HCT116 (cell line): Measurements from ENCODE around the gene RFX2. TPM values are rescaled to one million over a fixed set of nuclear protein-coding genes. Genes with fewer than 3 reads are reported as not detected.
A peak's percentile ranks its signal among the peaks of the same experiment; 100 is the strongest.

Experiments used
- ATAC-seq: fragments of 200-7000 bp; cut with Tn5 transposase; 2 replicates; pipeline ENCODE4 v1.9.1; 2020; ENCODE audit warnings: mild to moderate bottlenecking, moderate library complexity
- BruUV-seq: library from RNA; stranded (reverse); fragments of 400-500 nt; replicated peaks from 2 replicates; lab custom pipeline; 2021; lab: Mats Ljungman, UMichigan
- CTCF ChIA-PET: fragments of 300-600 bp; sonication (Branson Sonifier 250); formaldehyde crosslinking; loops from one replicate; lab custom pipeline; 2021; ENCODE audit warnings: antibody characterized with exemption; lab: Charles Lee
- POLR2A ChIA-PET: fragments of 300-600, 350-600 bp; sonication (Branson Sonifier 250); formaldehyde crosslinking; loops from one replicate; lab custom pipeline; 2021; ENCODE audit warnings: antibody characterized with exemption; lab: Charles Lee
- RAD21 ChIA-PET, 2 experiments: fragments of 300-600 bp; sonication (Branson Sonifier 250); formaldehyde crosslinking; loops; one replicate each; lab custom pipeline; 2023; ENCODE audit warnings: low total read pairs in 2 of 2; ENCODE audit not compliant: uncharacterized antibody in 2 of 2, unreplicated experiment in 2 of 2, low non-redundant PET in 1 of 2; lab: Charles Lee
- DNase-seq: peaks from one replicate; pipeline ENCODE4 v3.0.0-alpha.2; 2010; ENCODE audit warnings: low read depth, low spot score
- H2AFZ ChIP-seq: fragments of 200-600 bp; shearing (Covaris generic), sonication (generic); 2 replicates; pipeline ENCODE4 v1.6.1; 2017; ENCODE audit warnings: low read depth, mixed run types, mixed read lengths, antibody characterized with exemption, low read length; ENCODE audit not compliant: poor library complexity, severe bottlenecking
- H3K27ac ChIP-seq: 2 replicates; pipeline ENCODE4 v1.5.1; 2012; ENCODE audit warnings: low read depth, low read length
- H3K27me3 ChIP-seq: fragments of 200-600 bp; sonication (generic); 2 replicates; pipeline ENCODE4 v1.6.1; 2016; ENCODE audit warnings: mixed run types, low read length, mixed read lengths; ENCODE audit not compliant: insufficient read depth
- H3K36me3 ChIP-seq, 2 experiments: fragments of 200-500 bp in 1 of 2; fragments of 200-600 bp in 1 of 2; sonication (Bioruptor generic) in 1 of 2; sonication (generic) in 1 of 2; 2 replicates each; pipeline versions ENCODE4 v1.5.1 to v1.6.1; 2014 to 2016; ENCODE audit warnings: low read length in 2 of 2, inconsistent platforms in 1 of 2, mixed read lengths in 1 of 2, mixed run types in 1 of 2; ENCODE audit not compliant: insufficient read depth in 2 of 2, control insufficient read depth in 1 of 2
- H3K4me1 ChIP-seq, 2 experiments: fragments of 200-600 bp in 1 of 2; sonication (generic) in 1 of 2; 2 replicates each; pipeline versions ENCODE4 v1.5.1 to v1.6.1; 2012 to 2017; ENCODE audit warnings: low read length in 2 of 2, inconsistent platforms in 1 of 2, mild to moderate bottlenecking in 1 of 2, mixed read lengths in 1 of 2, mixed run types in 1 of 2, moderate library complexity in 1 of 2; ENCODE audit not compliant: insufficient read depth in 2 of 2, control insufficient read depth in 1 of 2
- H3K4me2 ChIP-seq: fragments of 200-600 bp; sonication (generic); 2 replicates; pipeline ENCODE4 v1.6.1; 2017; ENCODE audit warnings: mixed run types, low read length, mixed read lengths
- H3K4me3 ChIP-seq, 2 experiments: fragments of 200-600 bp in 1 of 2; sonication (generic) in 1 of 2; replicated peaks in 1 of 2; 2 replicates each; pipeline ENCODE4 v1.5.1; 2011 to 2016; ENCODE audit warnings: low read length in 2 of 2, control low read depth in 1 of 2, low read depth in 1 of 2, mild to moderate bottlenecking in 1 of 2, mixed read lengths in 1 of 2, mixed run types in 1 of 2
- H3K79me2 ChIP-seq: fragments of 200-600 bp; sonication (generic); 2 replicates; pipeline ENCODE4 v1.6.1; 2017; ENCODE audit warnings: mild to moderate bottlenecking, mixed run types, low read length, moderate library complexity, mixed read lengths; ENCODE audit not compliant: insufficient read depth
- H3K9ac ChIP-seq: fragments of 200-600 bp; sonication (generic); 2 replicates; pipeline ENCODE4 v1.6.1; 2016; ENCODE audit warnings: low read length, mixed read lengths
- H3K9me2 ChIP-seq: fragments of 200-600 bp; sonication (generic), shearing (Covaris generic); 2 replicates; pipeline ENCODE4 v1.6.1; 2017; ENCODE audit warnings: mixed run types, mild to moderate bottlenecking, moderate library complexity; ENCODE audit not compliant: insufficient read depth
- H3K9me3 ChIP-seq, 2 experiments: fragments of 200-500 bp in 1 of 2; fragments of 200-600 bp in 1 of 2; sonication (Bioruptor generic) in 1 of 2; sonication (generic) in 1 of 2; 2 replicates each; pipeline ENCODE4 v1.6.1; 2014 to 2017; ENCODE audit warnings: low read length in 2 of 2, mixed read lengths in 2 of 2, inconsistent platforms in 1 of 2, low read depth in 1 of 2, mild to moderate bottlenecking in 1 of 2, mixed run types in 1 of 2, moderate library complexity in 1 of 2; ENCODE audit not compliant: control insufficient read depth in 1 of 2, insufficient read depth in 1 of 2
- H4K20me1 ChIP-seq: fragments of 200-600 bp; sonication (generic), shearing (Covaris generic); 2 replicates; pipeline ENCODE4 v1.6.1; 2017; ENCODE audit warnings: mixed run types, mild to moderate bottlenecking, moderate library complexity; ENCODE audit not compliant: insufficient read depth
- ATF3 ChIP-seq: IDR thresholded peaks from 2 replicates; pipeline ENCODE4 v1.6.1; 2012
- CTCF ChIP-seq, 3 experiments: fragments of 200-600 bp in 1 of 3; sonication (generic) in 1 of 3; IDR thresholded peaks in 2 of 3; conservative IDR thresholded peaks in 1 of 3; 2 replicates each; pipeline ENCODE4 v1.5.1; 2012 to 2017; ENCODE audit warnings: low read depth in 2 of 3, low read length in 2 of 3, antibody characterized with exemption in 1 of 3, borderline replicate concordance in 1 of 3, control low read depth in 1 of 3, mild to moderate bottlenecking in 1 of 3, mixed read lengths in 1 of 3, mixed run types in 1 of 3, moderate library complexity in 1 of 3; ENCODE audit not compliant: insufficient read depth in 1 of 3
- EGR1 ChIP-seq: IDR thresholded peaks from 2 replicates; pipeline ENCODE4 v1.6.1; 2012; ENCODE audit warnings: low read depth
- ELF1 ChIP-seq: IDR thresholded peaks from 2 replicates; pipeline ENCODE4 v1.6.1; 2012; ENCODE audit warnings: low read depth, borderline replicate concordance
- EZH2 ChIP-seq: fragments of 200-600 bp; sonication (generic); IDR thresholded peaks from 2 replicates; pipeline ENCODE4 v1.6.1; 2017; ENCODE audit warnings: antibody characterized with exemption, mixed run types
- EZH2phosphoT487 ChIP-seq: fragments of 200-600 bp; IDR thresholded peaks from 2 replicates; pipeline ENCODE4 v1.6.1; 2018; ENCODE audit warnings: antibody characterized with exemption, borderline replicate concordance
- FOSL1 ChIP-seq: IDR thresholded peaks from 2 replicates; pipeline ENCODE4 v1.6.1; 2012; ENCODE audit warnings: low read depth
- MAX ChIP-seq: IDR thresholded peaks from 2 replicates; pipeline ENCODE4 v1.6.1; 2012
- POLR2A ChIP-seq: IDR thresholded peaks from 2 replicates; pipeline ENCODE4 v1.7.0; 2011; ENCODE audit warnings: borderline replicate concordance; ENCODE audit not compliant: insufficient read depth, insufficient read length; ENCODE audit errors: extremely low read depth
- POLR2AphosphoS5 ChIP-seq: IDR thresholded peaks from 2 replicates; pipeline ENCODE4 v1.6.1; 2011; ENCODE audit warnings: mild to moderate bottlenecking, low read depth, low read length, moderate library complexity
- RAD21 ChIP-seq: IDR thresholded peaks from 2 replicates; pipeline ENCODE4 v1.6.1; 2012; ENCODE audit warnings: low read depth, mild to moderate bottlenecking
- REST ChIP-seq: IDR thresholded peaks from 2 replicates; pipeline ENCODE4 v1.6.1; 2012; ENCODE audit warnings: low read depth
- SIN3A ChIP-seq: IDR thresholded peaks from 2 replicates; pipeline ENCODE4 v1.6.1; 2012; ENCODE audit warnings: low read depth
- SP1 ChIP-seq: IDR thresholded peaks from 2 replicates; pipeline ENCODE4 v1.6.1; 2012; ENCODE audit warnings: low read depth
- SRF ChIP-seq: IDR thresholded peaks from 2 replicates; pipeline ENCODE4 v1.6.1; 2012; ENCODE audit warnings: low read depth
- TCF7L2 ChIP-seq: IDR thresholded peaks from 2 replicates; pipeline ENCODE4 v1.7.0; 2011; ENCODE audit warnings: borderline replicate concordance, inconsistent platforms; ENCODE audit not compliant: insufficient read depth, insufficient read length; ENCODE audit errors: extremely low read depth
- YY1 ChIP-seq: IDR thresholded peaks from 2 replicates; pipeline ENCODE4 v1.6.1; 2011; ENCODE audit warnings: low read length, low read depth, moderate library complexity, mild to moderate bottlenecking; ENCODE audit not compliant: insufficient replicate concordance; ENCODE audit errors: extremely low read depth
- ZBTB33 ChIP-seq: IDR thresholded peaks from 2 replicates; pipeline ENCODE4 v1.6.1; 2011; ENCODE audit warnings: mild to moderate bottlenecking, low read length, moderate library complexity; ENCODE audit not compliant: insufficient replicate concordance; ENCODE audit errors: extremely low read depth
- ZFX ChIP-seq: fragments of 450-650 bp; IDR thresholded peaks from 2 replicates; pipeline ENCODE4 v1.6.1; 2017
- ZNF274 ChIP-seq: fragments of 200-500 bp; sonication (Bioruptor generic); IDR thresholded peaks from 2 replicates; pipeline ENCODE4 v1.6.1; 2014; ENCODE audit warnings: mild to moderate bottlenecking, low read depth, low read length, inconsistent platforms
- intact Hi-C: fragments of 100-400 bp; cut with micrococcal nuclease; formaldehyde crosslinking; loops from 2 replicates; pipeline ENCODE4 v1.10.0; 2022
- total RNA-seq: library from RNA; stranded (reverse); gene quantifications from one replicate; pipeline ENCODE4 v1.2.1, GENCODE V29; 2021; ENCODE audit not compliant: unreplicated experiment

RFX2 gene
- total RNA-seq, 1 experiment from 2014 or later = 13.7 TPM

- peak overlapping the region; percentile 93 to 96 for H3K4me3 ChIP-seq
- peak overlapping the region; percentile 76 for H3K27ac ChIP-seq
- peaks cover 80% of the 10 kb centered on the region for H3K79me2 ChIP-seq
- no peak for DNase-seq
- intact Hi-C loops = no loop called here
- peak overlapping the region; percentile 97 for H3K9ac ChIP-seq
- TF ChIP-seq SRF = no peak
- no peak for TF ChIP-seq POLR2AphosphoS5
- TF ChIP-seq EZH2 = no peak
- no peak for TF ChIP-seq ELF1
- TF ChIP-seq SP1 = no peak
- TF ChIP-seq EZH2phosphoT487 = no peak
- no peak for TF ChIP-seq MAX
- TF ChIP-seq ATF3 = no peak
- TF ChIP-seq POLR2A = no peak
- no peak for TF ChIP-seq EGR1
- TF ChIP-seq SIN3A = no peak
- TF ChIP-seq RAD21 = no peak
- no peak for TF ChIP-seq ZBTB33
- no peak for TF ChIP-seq REST
- no peak for TF ChIP-seq ZNF274
- no peak for TF ChIP-seq YY1
- TF ChIP-seq CTCF (IDR thresholded peaks at IDR 0.05 in 2 of 3, conservative IDR thresholded peaks at IDR 0.05 in 1 of 3; ENCODE audit: borderline replicate concordance in 1 of 3, insufficient read depth in 1 of 3, low read depth in 2 of 3, low read length in 2 of 3) = no peak
- TF ChIP-seq ZFX = no peak
- TF ChIP-seq TCF7L2 = no peak
- TF ChIP-seq FOSL1 = no peak
- H4K20me1 ChIP-seq = no peaks in the 10 kb centered on the region
- CTCF ChIA-PET = interaction anchor here (4.3 kb wide), 1 partner anchor 9 kb away, joined by 20 read pairs; no protein-coding TSS in a partner anchor
- peaks cover 7 to 22% of the 10 kb centered on the region in 2 experiments for H3K4me1 ChIP-seq
- RAD21 ChIA-PET = interaction anchor here in 1 of 2 experiments (1.5 kb wide), 1 partner anchor 173 kb away, joined by 3 read pairs; no protein-coding TSS in a partner anchor
- H3K27me3 ChIP-seq = no peaks in the 10 kb centered on the region
- H3K36me3 ChIP-seq = peaks cover 2 to 18% of the 10 kb centered on the region in 2 experiments; a peak in 3 of 4 replicates
- ATAC-seq = no peak
- BruUV-seq = no TSS peak
- H3K9me2 ChIP-seq = no peaks in the 10 kb centered on the region
- H2AFZ ChIP-seq = no peak overlapping the region
- no peaks in the 10 kb centered on the region for H3K9me3 ChIP-seq
- POLR2A ChIA-PET = no interaction called here
- H3K4me2 ChIP-seq = peak overlapping the region; percentile 92
Measured at GRCh38 chr19:5976768-5977167, 133.5 kb downstream of the RFX2 start.
